Measurements from ENCODE around the gene TMEM178B.
"Not testable (repeated sequence)": the region's sequence is repeated elsewhere in the genome, so short reads cannot be mapped to it uniquely, and the experiment has no call there.

The TMEM178B gene

DNA sequence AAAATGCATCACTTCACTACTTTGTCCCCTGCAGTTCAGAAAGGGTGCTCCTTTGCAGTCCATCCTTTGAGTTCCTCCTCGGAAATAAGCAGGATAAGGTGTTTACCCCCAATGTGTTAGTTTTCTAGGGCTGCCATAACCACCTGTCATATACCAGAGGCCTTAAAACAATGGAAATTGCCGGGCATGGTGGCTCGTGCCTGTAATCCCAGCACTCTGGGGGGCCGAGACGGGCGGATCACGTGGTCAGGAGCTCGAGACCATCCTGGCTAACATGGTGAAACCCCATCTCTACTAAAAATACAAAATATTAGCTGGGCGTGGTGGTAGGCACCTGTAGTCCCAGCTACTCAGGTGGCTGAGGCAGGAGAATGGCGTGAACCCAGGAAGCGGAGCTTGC is 330.0 kb downstream of the TMEM178B start:
- not testable (repeated sequence) for DNase-seq

DNA sequence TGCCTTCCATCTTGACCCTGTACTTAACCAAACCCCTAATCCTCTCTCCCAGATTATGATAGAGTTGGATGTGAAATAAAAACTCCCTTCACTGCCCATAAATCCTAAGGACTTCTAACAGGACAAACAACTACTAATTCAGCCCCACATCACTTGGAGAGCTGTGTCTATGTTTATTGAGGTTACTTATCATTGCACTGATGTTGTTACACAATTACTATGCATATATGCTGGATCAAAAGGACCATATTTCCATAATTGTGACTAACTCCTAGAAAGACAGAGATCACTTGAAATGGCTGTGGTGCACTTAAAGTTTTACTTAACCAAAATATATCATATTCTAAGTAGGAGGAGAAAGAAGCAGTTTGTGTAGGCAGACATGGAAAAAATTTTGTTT is 332.5 kb downstream of the TMEM178B start:
- DNase-seq = no peak

DNA sequence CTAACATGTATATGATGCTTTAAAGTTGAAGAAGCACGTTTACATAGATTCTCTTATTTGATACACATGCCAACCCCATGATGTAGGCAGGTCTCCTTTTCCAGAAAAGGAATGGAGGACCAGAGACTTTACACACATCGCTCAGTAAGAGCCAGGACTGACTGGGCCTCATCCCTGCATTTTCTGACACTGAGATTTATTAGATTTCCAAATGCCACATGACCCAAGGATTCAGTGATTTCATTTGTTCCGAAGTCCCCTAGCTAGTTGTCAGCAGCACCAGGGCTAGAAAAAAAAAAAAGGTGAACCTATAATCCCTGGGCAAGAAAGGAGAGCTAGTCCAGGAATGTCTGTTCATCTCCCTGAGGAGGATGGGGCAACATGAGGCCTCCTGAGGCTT is 334.0 kb downstream of the TMEM178B start:
- no peak for DNase-seq

DNA sequence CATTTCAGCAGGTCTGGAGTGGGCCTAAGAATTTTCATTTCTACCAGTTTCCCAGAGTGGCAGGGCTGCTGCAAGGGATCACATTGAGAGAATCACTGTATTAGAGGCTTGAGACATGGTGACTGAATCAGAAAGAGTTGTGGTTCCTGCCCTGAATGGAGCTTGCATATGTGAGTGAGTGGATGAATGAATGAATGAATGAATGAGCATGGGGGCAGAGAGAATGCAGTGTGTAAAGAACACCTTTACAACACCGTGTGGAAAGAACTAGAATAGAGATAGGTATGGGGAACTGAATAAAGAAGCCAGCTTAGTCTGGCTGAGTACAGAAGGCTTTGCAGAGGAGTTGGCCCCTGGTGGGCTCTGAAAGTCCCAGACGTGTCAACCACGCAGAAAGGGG is 334.6 kb downstream of the TMEM178B start:
- no peak for DNase-seq

DNA sequence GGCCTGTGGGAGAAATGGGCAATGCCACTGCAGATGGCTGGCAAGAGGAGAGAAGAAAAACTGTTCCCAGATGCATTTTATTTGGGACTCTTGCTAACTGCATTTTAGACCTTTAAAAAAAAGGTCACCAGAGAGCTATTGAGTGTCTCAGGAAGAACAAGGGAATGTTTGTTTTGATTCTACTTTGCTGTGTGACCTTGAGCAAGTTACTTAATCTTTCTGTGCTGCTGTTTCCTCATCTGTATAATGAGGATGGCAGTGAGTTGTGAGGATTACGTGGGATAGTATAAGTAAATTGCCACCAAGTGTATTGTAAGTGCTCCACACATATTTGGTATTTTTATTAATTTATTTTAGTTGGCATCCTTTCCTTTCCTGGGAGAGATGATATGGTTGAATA is 335.4 kb downstream of the TMEM178B start:
- DNase-seq = no peak

DNA sequence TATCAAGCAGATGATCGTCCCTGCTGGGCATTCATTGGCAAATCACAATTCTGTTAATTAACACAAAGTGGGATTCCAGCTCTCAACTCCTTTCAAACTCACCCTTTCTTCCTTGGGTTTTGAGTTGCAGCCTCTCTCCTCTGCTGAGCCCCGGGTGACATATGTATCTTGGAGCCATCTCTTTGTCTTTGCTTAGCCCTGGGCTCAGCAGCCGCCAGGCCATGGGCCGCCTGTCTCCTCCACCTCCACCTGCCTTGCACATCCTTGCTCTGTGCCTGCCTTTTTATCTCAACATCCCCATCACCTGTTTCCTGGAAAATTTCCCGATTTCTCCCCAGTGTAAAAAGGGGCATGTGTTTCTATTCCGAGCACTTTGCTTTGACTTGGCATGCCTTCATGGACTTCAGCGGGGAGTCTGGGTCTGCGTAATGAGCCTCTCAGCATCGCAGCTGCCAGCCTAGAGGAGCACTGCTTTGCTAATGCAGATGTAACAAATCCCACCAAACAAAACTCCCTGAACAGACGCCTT is 336.0 kb downstream of the TMEM178B start:
- no peak for DNase-seq

DNA sequence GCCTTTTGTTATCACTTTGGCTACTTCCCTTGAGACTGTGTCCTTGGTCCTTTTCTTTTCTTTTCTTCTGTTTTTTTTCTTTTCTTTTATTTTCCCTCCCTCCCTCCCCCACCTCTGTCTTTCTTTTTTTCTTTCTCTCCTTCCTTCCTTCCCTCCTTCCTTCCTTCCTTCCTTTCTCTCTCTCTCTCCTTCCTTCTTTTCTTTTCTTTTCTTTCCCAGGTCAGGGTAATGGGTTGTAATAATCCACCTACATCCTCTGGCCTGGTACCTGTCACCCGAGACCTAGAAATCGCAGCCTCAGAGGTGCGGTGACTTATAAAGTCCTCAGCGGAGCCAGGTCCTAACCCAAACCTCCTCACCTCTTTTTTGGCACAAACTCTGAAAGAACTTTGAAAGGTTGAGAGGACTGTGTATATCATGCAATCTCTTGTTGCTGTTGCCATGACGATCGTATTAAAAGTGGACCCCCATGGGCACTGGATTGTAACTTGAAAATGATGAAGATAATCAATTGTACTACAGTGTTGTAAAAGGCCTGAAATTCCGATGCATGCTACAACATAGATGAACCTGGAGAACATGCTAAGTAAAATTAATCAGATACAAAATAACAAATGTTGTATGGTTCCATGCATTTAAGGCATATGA is 336.6 kb downstream of the TMEM178B start:
- no peak for DNase-seq

DNA sequence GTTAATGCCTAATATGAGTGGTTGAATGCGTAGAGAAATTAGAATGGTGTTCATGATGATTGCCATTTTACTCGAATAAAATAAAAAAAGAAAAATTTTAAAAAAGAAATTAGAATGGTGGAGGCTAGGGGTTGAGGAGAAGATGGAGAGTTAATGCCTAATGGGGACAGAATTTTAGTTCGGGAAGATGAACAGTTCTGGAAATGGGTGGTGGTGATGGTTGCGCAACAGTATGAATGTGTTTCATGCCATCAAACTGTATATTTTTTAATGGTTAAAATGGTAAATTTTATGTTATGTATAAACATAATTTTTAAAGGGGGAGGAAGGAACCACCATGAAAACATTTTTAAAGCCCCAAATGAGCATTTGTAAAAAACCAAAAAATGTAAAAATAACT is 337.3 kb downstream of the TMEM178B start:
- no peak for DNase-seq

DNA sequence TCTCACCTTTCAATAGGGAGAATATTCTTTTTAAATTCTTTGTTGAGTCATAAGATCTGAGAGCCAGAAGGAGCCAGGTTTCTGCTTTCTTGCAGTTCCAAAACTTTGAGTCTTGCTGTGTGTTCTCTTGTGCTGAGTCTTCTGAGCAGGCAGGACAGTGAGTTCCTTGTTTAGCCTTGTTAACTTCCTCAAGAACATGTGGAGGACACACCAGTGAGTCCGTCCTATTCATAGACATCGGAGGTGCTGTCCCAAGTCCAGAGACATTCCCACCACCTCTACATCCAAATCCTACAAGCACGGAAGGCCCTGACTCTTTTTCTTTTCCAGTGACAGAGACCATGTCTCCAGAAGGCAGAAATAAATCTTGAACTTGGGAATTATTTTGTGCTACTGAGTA is 342.1 kb downstream of the TMEM178B start:
- no peak for DNase-seq

DNA sequence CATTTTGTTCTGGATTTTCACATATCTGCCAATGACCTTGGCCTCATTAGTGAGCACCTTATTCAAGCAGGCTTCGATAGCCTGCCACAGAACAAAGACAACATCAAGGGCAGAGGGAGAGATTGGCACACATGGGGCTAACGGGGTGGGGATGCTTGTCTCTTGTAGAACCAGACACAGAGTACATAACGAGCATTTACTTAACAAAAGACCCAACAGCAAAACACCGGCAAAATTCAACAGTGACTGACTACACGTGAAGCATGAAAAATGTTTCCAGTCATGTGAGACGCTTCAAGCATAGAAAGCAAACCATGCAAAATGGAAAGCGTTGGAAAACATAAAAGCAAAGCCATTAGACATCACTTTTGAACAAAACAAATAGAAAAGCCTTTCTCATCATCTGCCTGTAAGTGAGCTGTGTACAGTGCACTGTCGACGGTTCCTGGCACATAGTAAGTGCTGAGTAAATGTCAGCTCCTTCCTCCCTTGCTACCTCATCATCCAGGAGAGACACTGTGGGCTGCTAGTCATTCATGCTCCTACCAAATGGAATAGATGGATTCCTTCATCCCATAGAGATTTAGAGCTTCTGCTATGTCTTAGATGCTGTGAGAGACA is 342.9 kb downstream of the TMEM178B start:
- DNase-seq = no peak

DNA sequence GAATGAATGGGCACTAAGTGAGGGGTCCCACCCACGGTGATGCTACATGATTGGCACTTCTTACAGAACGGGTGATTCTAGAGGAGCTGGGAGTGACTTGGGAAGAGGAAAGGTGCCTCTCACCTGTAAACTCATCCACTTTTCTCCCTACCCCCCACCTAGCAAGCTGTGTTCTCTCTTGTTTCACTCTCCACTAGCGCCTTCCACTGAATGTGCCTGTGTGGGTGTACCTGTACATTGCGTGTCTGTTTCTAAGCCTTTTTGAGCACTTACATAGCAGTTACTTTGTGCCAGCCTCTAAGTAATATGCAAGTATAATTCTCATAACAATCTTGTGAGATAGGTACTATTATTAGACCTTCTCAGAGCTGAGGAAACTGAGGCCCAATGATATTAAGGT is 343.6 kb downstream of the TMEM178B start:
- DNase-seq = no peak

DNA sequence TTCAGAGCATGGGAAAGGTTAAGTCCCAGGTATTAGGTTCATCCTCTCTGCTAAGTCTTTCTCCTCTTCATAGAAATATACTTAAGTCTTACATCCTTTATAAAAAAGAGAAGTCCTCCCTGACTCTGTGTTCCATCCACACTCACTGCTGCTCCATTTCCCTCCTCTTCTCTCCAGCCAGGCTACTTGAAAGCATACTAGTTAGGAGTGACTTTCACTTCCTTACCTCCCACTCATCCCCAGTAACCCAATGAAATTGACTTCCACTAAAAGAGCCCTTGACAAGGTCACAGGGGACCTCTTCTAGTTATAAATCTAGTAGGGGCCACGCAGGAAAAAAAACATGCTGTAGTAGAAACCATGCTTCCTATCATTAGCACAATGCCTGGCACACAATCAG is 344.2 kb downstream of the TMEM178B start:
- no peak for DNase-seq

DNA sequence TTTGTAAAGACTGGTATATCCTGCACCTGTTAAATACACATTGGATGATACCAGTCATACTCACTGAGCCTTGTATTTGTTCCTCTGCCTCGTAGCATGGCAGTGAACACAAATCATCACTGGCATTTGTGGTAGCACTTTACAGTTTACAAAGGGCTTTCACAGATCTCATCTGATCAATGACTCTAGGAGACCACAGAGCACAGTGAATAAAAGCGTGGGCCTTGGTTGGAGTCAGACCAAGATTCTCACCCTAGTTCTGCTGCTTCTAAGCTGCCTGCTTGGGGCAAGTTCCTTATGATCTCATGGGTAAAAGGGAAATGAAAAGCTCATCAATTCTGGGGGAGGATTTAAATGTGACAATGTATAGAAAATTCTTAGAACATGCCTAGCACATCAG is 347.4 kb downstream of the TMEM178B start:
- no peak for DNase-seq

DNA sequence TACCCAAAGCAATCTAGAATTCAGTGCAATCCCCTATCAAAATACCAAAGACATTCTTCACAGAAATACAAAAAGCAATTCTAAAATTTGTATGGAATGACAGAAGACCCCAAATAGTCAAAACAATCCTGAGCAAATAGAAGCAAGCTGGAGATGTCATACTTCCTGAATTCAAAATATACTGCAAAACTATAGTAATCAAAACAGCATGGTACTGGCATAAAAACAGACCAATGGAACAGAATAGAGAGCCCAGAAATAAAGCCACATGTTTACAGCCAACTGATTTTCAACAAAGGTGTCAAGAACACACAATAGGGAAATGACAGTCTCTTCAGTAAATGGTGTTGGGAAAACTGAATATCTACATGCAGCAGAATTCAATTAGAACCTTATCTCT is 353.3 kb downstream of the TMEM178B start:
- DNase-seq = no peak

DNA sequence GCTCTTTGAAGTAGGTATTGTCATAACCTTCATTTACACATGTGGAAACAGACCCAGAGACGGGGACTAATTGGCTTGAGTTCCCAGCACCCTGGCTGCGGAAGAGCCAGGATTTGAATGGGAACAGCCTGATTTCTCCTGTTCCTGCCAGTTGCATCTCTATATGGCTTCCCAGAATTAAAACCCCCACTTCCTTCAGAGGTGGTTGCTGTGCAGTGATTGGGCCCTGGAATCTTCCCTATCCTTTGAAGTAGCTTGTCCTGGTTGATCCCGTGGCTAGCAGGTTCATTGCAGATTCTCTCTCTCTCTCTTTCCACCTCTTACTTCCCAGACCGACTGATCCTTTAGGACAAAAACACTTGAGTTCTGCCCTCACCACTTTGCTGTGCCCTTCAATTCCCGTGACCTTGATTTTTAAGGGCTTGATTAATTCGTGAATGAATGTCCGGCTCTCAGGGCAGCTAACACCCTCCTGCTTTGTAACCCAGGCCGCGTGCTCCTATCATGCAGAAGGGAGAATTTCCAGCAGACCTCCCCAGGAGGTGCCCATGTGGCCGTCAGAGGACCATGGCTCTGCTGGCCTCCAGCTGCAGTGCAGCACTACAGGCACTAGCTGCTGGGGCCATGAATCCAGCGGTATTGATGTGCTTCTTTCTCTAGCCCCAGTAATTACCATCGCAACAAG is 356.7 kb downstream of the TMEM178B start:
- DNase-seq = no peak

DNA sequence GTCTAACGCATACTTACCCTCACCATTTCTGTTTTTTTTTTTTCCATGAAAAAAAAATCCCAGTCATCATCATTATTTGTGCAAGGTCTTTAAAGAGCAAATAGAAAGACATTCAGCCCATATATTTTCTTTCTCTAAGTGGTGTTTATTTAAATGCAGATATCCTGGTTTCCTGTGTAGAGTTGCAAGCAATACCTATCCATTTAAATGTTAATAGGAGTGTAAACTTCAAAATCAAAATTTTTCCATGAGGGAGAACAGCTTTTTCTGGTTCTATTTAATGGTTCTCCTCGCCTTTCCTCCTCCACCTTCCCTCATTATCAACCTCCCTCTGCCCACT is 357.2 kb downstream of the TMEM178B start:
- no peak for DNase-seq

DNA sequence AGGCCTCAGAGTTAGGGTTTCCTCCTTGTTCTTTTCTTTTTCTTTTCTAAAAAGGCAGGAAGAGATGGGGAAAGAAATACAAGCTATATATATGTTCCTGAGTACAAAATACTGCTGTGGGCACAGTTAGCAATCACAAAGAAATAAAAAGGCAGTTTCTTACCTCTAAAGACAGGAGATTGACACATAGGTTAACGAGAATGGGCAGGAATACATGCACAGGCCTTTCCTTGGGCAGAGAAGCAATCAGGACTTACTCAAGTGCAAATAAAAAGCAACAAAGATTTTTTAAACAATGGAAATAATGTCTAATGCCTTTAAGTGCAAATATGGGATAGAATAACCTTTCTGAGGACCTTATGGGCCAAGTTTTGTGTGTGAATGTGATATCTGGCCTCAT is 357.8 kb downstream of the TMEM178B start:
- DNase-seq = no peak

DNA sequence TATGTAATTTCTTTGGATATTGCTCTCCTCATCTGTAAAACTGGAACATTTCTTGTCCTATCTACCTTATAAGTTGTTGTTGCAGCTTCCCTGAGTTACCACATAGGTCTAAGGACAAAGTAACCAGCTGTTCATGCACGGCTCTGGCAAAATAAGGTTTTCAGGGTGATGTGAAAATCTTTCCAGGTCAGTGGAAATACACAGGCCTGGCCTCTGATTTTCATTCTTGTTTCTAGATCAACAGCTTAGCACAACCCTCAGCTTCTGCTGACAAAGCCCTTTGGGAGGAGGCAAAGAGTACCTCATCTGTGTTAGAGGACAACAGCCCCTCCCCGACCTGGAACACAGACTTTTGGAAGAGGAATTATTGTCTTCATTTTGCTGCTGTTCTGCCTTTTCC is 359.8 kb downstream of the TMEM178B start:
- no peak for DNase-seq

DNA sequence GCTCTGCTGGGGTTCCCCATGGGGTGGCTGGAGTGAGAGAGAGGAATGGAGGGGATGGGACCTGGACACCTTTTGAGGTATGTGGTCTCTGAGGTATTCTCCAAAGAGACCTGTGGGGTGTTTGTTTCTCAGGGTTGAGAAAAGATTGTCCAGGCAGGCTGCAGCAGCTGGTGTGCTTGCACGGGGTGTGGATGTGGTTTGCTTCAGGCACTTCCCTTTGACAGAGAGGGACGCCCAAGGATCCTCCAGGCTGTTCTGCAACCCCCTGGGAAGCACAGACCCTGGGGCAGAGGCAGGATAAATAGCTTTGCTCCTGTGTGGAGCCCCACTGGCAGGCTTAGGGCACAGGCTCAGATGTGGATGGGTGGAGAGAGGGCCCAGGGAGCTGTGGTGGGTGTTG is 362.3 kb downstream of the TMEM178B start:
- DNase-seq = no peak

DNA sequence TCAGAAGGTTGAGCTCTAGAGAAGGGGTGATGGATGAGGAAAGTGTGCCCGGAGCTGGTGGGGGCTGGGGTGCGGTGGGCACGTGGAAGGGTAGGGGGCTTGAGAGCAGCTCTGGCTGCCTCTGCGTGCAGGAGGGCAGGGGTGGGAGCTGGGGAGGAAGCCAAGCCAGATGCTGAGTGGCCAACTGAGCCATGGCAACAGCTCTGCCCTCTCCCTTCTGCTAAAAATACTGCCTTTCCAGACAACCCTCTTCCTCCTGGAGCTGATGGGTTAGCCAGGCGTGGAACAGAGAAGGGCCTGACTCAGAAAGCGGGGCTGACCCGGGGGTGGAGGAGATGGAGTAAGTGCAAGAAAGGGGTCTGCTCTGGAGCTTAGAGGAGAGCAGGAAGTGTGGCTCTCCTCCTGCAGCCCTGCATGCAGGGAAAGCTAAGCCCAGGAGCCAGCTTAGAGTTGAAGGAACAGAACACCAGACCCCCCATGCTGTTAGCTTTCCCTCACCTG is 362.8 kb downstream of the TMEM178B start:
- DNase-seq = no peak

DNA sequence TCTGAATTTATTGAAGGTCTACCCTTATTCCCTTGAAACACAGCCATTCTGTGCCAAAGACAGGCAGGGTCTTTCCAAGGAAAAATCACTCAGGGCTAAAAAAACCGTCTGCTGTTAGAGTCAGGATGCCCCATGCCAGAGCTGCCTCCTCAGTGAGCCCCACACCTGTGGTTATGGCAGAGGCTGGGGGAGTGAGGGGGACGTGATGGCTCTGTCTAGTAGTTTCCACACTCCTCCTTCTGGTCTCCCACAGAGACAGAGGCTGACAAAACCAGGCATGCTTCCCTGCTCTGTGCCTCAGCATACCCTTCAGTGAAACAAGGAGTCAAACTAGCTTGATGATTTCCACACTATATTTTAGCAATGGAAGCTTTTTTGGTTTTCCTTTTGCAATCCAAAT is 365.3 kb downstream of the TMEM178B start:
- no peak for DNase-seq

DNA sequence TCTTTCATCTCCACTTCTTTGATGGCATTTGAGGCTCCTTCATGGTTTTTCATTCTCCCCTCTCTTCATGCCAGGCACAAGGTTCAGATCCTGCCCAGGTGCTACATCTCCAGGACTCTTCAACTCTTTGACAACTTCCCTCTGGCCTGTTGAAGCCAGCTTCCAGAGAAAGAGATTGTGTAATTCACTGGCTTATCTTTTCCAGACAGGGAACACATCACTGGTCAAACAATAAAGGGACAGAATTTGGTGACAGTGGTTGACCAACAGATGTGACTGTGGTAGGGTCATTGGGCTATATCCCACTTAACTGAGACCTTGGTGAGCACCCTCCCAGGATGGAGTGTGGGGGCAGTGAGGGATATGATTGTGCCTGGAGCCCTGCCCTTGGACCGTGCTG is 365.9 kb downstream of the TMEM178B start:
- no peak for DNase-seq

DNA sequence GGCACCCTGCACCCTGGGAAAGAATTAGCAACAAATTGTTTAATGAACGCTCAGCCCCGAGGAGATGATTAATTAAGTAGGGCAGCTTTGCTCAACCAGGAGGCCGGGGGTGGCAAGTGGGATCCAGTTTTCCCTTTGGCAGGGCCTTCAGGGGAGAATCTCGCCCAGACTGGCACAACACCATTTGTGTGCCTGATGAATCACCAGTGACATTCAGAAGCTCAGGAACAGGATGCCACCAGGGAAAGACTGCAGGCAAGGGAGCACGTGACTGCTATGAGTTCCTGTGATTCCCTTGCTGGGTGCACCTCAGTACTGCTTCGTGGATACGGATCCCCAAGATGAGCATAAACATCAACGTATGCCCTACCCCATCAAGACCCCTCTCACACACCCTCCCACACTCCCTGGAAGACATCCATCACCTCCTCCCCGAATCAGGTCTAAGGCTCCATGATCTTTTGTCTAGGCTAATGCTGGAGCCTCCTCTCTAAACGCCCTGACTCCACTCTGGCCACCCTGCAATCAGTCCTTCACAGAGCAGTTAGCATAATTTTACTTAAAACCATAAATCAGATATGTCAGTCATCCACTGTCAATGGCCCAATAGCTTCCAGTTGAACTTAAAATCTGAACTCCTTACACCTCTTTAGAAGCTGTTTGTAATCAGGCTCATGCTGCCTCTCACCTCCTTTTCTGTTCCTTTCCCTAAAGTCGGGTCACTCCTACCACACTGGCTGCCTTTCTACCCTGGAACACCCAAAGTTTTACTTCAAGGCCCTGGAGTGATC is 368.2 kb downstream of the TMEM178B start:
- no peak for DNase-seq
